ENCODE data around the gene ANKRD26.

The ANKRD26 gene

DNA sequence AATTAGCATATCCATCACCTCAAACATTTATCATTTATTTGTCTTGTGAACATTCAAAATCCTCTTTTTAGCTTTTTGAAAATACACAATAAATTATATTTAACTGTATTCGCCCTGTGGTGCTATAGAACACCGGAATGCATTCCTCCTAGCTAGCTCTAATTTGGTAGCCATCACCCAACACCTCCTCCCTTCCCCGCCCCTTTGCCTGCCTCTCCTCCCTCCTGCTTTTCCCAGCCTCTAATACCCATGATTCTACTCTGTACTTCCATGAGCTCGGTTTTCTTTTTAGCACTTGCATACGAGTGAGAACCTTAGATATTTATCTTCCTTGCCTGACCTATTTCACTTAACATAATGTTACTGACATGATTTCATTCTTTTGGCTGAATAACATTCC is 80.1 kb downstream of the ANKRD26 start:
- DNase-seq (ENCODE audit: low spot score) (no peak), FAIRE-seq (no peak)

DNA sequence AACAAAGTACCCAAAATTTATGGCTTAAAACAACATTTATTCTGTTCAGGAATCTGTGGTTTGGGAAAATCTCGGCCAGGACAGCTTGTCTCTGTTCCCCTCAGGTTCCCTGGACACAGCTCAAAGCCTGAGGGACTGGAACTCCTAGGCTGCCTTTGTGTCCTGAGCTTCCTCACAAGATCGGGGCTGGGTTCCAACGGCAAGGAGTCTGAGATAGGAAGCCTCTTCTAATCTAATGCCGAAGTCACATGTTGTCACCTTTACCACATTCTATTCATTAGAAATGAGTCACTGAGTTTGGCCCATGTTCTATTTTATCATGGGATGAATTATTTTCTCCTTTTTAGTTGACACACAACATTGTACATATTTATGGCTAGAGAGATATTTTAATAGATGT is 80.5 kb downstream of the ANKRD26 start:
- FAIRE-seq = no peak
- DNase-seq (ENCODE audit: low spot score) = peak; percentile 3

DNA sequence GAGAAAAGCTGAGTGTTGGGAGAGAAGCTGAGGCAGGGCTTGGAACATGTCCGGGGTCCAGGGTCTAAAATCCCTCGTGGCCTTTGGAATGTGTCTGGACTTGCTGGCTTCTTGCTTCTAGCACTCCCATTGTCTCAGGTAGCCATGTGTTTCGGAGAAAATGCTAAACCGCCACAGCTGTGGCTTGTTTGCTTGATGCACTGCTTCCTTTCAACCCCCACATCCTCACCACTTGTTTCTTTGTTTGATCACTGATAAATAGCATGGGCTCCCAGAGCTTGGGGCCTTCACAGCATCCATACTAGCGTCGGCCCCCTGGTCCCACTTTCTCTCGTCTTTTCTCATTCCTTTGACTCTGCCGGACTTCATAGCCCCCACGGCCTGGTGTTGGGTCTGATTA is 102.7 kb downstream of the ANKRD26 start:
- DNase-seq (ENCODE audit: low spot score) (no peak), FAIRE-seq (no peak)

DNA sequence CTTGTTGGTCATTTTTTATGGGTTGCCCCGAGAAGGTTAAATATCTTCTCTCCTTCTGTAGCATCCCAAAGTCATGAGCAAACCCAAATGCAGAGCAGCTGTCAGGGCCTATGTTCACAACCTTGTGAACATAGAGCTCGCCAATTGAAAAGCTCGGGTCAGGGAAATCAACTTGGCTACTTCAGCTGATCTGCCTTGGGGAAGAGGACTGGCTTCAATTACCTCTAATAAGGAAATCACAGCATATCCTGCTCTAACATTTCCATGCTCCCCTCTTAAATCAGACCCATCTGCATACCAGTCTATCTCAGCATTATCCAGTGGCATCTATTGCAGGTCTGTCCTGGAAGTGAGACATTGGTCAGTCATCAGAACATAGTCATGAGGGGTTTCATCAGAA is 105.6 kb downstream of the ANKRD26 start:
- no peak for FAIRE-seq
- DNase-seq (ENCODE audit: low spot score) = no peak

DNA sequence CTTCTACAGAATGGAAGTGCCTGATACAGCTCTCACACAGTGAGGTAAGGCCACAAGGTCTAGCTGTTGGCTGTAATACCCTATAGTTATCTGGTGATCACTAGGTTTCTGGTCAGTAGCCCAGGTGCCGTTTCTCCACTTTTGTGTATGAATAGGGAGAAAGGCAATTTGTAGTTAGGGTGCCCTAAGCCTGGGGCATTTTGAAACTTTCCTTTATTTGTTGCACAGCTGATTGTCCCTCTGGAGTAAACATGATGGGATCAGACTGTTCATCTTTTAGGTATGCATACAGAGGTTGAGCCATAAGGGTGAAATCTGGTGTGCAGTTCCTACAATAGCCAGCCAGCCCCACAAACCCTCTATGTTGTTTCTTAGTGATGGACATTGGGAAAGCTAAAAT is 112.4 kb downstream of the ANKRD26 start:
- FAIRE-seq (no peak), DNase-seq (ENCODE audit: low spot score) (no peak)

DNA sequence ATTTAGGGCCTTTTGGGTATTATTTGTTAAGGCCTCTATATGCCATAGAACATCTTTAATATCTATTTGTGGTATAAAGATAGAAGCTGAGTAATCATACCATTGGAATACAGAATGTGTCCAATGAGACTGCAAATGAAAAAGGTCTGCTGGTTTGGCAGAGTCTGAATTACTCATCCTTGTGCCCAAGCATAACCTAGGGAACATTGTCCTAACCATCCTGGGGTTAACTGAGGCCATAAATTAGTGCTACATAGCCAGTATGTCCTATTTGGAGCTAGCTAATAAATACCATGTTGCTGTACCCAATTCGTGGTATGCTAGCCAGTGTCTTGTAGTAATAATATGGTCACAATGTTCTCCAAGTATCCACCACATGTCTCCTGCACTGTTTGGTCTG is 117.1 kb downstream of the ANKRD26 start:
- no peak for FAIRE-seq
- no peak for DNase-seq (ENCODE audit: low spot score)

DNA sequence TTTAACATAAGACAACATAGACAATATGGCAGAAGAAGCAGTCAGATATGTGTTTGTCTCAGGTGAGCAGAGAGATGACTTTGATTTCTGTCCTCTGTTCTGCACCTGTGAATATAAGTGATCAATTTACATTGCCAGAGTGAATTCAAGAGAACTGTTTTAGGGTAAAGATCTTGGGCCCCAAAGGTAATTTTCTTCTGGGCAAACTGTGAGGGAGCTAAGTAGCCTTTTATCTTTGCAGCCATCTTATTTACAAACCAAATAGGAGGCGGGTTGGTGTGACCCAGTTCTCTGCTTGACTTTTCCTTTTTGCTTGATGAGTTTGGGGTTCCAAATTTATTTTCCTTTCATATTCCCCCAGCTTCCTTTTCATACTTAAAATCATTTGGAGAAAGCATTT is 118.2 kb downstream of the ANKRD26 start:
- DNase-seq (ENCODE audit: low spot score) (no peak), FAIRE-seq (no peak)

DNA sequence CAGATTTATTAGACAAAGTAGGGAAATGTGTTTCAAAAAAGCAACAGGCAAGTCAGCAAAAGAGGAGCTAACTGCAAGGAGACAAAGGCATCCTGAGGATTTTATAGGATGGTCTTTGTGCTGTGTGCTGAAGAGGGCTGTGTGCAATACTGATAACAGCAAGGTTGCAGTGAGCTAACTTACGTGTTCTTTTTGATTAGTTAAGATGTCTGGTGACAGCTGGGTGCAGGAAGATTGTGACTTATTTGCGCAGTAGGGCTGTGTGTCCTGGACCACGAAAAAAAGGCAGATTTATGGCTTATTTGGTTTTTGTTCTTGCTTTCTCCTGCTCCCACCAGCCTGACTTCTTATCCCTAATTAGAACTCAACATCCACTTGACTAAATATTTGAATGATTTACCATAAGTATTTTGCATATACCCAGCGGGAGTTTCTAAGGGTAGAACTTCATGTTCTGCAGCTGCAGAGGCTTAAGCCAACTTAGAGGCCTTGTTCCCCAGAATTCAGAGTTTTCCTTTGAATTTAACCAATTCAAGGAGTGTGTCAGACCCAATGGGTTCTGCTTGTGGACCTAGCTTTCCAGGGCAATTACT is 119.0 kb downstream of the ANKRD26 start:
- FAIRE-seq (no peak), DNase-seq (ENCODE audit: low spot score) (no peak)

DNA sequence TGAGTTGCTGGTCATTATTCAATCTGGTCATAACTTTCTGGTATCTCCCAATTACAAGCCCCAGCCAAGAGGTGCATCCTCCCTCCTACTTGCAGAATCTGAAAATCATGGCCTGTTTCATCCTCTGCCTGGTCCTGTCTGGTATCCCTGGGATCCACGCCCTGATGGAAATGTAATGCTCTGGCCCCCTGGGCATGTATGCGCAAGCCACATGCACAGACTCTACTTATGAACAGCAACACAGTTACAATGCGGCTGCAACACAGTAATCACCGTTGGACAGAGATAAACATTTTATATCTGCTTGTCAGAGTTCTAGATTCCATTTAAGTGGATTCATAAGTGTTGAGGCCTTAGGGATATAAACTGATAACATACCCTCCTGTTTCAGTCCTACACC is 121.8 kb downstream of the ANKRD26 start:
- no peak for FAIRE-seq

DNA sequence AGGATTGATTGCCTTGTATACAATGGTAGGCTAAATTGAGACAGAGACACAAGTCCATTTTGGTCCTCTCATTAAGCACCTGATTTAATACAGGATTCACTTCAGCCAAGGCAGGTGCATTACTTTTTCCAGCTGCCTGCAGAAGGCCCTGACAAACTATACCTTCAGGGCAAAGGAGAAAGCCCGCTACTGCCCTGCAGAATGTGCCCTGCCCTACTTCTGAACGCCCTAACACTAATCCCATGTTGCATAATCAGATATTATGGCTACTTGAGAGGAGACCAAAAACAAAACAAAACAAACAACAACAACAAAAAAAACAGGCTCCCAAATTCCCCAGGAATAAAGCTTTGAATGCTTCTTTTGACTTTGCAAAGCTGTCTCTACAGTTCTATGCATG is 122.7 kb downstream of the ANKRD26 start:
- FAIRE-seq (no peak), DNase-seq (ENCODE audit: low spot score) (no peak)

More for the DNA sequence above, 121.8 kb downstream of the ANKRD26 start:
- DNase-seq (ENCODE audit: low spot score) = no peak

DNA sequence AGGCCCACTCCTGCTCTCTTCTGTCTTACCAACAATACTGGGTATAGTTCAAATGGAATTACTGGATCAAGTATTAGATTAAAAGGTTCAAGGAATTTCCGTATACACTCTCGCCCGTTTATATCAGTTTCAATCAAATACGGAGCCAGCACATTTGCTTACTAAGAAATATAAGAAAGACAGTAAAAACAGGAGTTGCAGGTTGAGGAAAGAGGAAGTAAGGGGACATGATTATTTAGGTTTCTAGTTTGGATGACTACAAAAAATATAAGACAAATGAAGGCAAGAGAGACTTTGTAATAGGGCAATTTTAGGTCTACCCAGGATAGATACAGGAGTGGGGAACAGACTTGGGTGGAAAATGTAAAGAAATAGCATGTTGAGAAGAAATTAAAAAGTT is 129.6 kb downstream of the ANKRD26 start:
- FAIRE-seq (no peak), DNase-seq (ENCODE audit: low spot score) (no peak)

DNA sequence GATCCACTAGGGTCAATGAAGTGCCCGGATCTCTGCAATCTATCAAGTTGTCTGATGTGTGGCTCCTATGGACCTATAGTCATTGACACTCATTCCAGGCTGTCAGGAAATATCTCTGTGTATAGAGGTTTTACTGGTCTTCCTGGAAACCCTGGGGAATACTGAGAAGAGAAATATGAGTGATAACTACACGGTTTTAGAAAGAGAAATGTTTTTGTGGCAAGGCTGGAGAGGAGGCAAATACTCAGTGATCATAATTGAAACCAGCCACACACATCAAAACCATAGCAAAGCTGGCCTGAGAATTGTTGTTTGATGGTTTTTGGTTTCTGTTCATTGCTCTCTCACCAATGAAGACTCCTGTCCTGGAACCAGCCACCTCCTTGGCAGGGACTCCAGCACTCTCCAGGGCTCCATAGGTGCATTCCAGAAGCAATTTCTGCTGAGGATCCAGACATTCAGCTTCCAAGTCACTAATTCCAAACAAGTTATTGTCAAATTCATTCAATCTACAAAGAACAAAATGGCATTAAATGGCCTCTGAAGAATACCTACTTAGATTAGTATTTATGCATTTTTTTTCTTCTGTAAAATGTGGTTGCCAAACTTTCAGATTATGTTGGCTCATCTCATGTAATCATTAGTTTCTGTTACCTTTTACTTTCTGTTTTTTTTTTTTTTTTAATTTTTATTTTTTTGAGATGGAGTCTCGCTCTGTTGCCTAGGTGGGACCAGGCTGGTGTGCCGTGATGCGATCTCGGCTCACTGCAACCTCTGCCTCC is 131.0 kb downstream of the ANKRD26 start:
- no peak for FAIRE-seq

DNA sequence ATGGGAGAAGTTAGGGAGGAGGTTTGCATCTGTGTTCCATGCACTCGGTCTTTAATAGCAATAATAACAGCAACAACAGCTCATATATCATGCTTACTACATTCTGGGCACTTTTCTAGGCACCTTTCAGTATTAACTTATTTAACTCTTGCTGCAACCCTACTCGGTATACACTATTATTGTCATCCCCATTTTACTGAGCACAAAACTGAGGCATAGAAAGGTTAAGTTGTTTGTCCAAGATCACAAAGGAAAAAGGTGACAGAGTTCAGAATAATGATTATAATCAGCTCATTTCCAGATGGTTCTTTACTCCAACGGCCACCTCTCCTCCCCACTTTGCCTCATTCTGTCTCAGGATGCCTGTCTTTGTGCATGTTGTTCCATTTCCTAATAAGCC is 137.5 kb downstream of the ANKRD26 start:
- DNase-seq (ENCODE audit: low spot score) (no peak), FAIRE-seq (no peak)

More for the DNA sequence above, 131.0 kb downstream of the ANKRD26 start:
- no peak for DNase-seq (ENCODE audit: low spot score)

DNA sequence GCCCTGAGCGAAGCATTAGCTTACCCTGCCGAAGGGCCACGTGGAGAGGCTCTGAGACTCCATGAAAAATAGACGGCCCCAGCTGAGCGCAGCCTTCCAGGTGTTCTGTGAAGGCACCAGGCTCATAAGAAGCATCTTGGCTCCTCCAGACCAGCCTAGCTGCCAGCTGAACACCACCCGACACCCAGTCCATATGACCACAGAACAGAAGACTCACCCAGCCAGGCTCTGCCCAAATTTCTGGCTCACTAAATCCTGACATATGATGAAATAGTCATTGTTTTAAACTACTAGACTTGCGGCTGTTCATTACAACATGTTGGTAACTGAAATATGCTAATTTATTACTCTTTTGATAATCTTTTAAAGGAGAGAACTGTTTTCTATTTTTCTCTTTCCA is 140.0 kb downstream of the ANKRD26 start:
- no peak for FAIRE-seq
- no peak for DNase-seq (ENCODE audit: low spot score)

DNA sequence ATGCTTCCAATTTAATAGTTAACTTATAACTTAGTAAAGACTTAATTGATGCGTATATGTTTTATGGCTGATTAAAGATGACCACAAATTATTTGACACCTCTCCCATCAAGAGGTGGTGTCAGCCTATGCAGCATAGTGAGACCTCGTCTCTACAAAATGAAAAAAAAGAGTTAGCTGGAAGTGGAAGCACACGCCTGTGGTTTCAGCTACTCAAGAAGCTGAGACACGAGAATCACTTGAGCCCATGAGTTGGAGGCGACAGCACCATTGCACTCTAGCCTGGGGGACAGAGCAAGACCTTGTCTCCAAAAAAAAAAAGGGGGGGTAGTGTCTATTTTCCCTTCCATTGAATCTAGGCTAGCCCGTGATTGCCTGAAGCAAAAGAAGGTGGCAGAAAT is 140.5 kb downstream of the ANKRD26 start:
- FAIRE-seq (no peak), DNase-seq (ENCODE audit: low spot score) (no peak)
